SU-DHL-6 (cell line): ENCODE results near the gene PPY.

Experiments used
- H2AFZ ChIP-seq: fragments of 200-600 bp; sonication (generic); 2 replicates; pipeline ENCODE4 v1.6.1; 2014; ENCODE audit warnings: low read depth, mild to moderate bottlenecking, moderate library complexity, mixed read lengths, antibody characterized with exemption, low read length; ENCODE audit not compliant: severe bottlenecking
- H3F3A ChIP-seq: fragments of 200-600 bp; shearing (Covaris generic); 2 replicates; pipeline ENCODE4 v1.6.0; 2016; ENCODE audit warnings: antibody characterized with exemption, mild to moderate bottlenecking; ENCODE audit not compliant: insufficient read depth
- H3K27ac ChIP-seq: fragments of 200-600 bp; sonication (generic); 2 replicates; pipeline ENCODE4 v1.5.1; 2016; ENCODE audit warnings: low read depth, mild to moderate bottlenecking, low read length, moderate library complexity, mixed read lengths
- H3K27me3 ChIP-seq: fragments of 200-600 bp; sonication (generic), shearing (Covaris generic); 2 replicates; pipeline ENCODE4 v1.6.0; 2014; ENCODE audit warnings: mild to moderate bottlenecking, low read length
- H3K36me3 ChIP-seq: fragments of 200-600 bp; sonication (generic); 2 replicates; pipeline ENCODE4 v1.6.1; 2014; ENCODE audit warnings: mild to moderate bottlenecking, low read length, mixed read lengths
- H3K4me2 ChIP-seq: fragments of 300-600, 200-600 bp; shearing (Covaris generic), sonication (generic); 2 replicates; pipeline ENCODE4 v1.6.0; 2014; ENCODE audit warnings: low read length, low read depth, mild to moderate bottlenecking; ENCODE audit not compliant: poor library complexity, severe bottlenecking
- H3K4me3 ChIP-seq: fragments of 200-600 bp; sonication (generic); 2 replicates; pipeline ENCODE4 v1.5.1; 2014; ENCODE audit warnings: antibody characterized with exemption, low read length, mild to moderate bottlenecking, mixed read lengths; ENCODE audit not compliant: insufficient read depth, poor library complexity, severe bottlenecking
- H3K79me2 ChIP-seq: fragments of 200-600 bp; sonication (generic); 2 replicates; pipeline ENCODE4 v1.6.1; 2014; ENCODE audit warnings: mild to moderate bottlenecking, low read length, moderate library complexity; ENCODE audit not compliant: insufficient read depth
- H3K9ac ChIP-seq: fragments of 200-600 bp; sonication (generic); 2 replicates; pipeline ENCODE4 v1.7.0; 2014; ENCODE audit warnings: mild to moderate bottlenecking, low read length
- H3K9me2 ChIP-seq: fragments of 200-600 bp; sonication (generic); replicated peaks from 2 replicates; pipeline ENCODE4 v1.6.1; 2014; ENCODE audit warnings: low read length; ENCODE audit not compliant: insufficient read depth
- H3K9me3 ChIP-seq: fragments of 200-600 bp; sonication (generic); 2 replicates; pipeline ENCODE4 v1.6.1; 2014; ENCODE audit warnings: low read length, mixed read lengths; ENCODE audit not compliant: insufficient read depth
- H4K20me1 ChIP-seq: fragments of 200-600 bp; sonication (generic); 2 replicates; pipeline ENCODE4 v1.6.1; 2014; ENCODE audit warnings: low read depth, mild to moderate bottlenecking, antibody characterized with exemption, low read length, moderate library complexity, mixed read lengths
- CTCF ChIP-seq: fragments of 200-600 bp; sonication (generic); IDR thresholded peaks from one replicate; pipeline ENCODE4 v1.5.1; 2017; ENCODE audit warnings: antibody characterized with exemption, mild to moderate bottlenecking, low read length, moderate library complexity; ENCODE audit not compliant: insufficient read depth, poor library complexity, severe bottlenecking
- EZH2phosphoT487 ChIP-seq: fragments of 200-600 bp; sonication (generic), shearing (Covaris generic); conservative IDR thresholded peaks from 2 replicates; pipeline ENCODE4 v1.6.1; 2018; ENCODE audit warnings: mild to moderate bottlenecking, antibody characterized with exemption, low read length, moderate library complexity, mixed read lengths

PPY gene

GRCh38 chr17:43915559-43915958 is 26.7 kb downstream of the PPY start:
- Histone ChIP-seq H3K9ac (no peak overlapping the region), H3F3A (no peaks in the 10 kb centered on the region), H3K9me3 (no peaks in the 10 kb centered on the region), H3K27me3 (no peaks in the 10 kb centered on the region), H3K36me3 (no peaks in the 10 kb centered on the region), H3K27ac (no peak overlapping the region), H3K9me2 (no peaks in the 10 kb centered on the region), H2AFZ (no peak overlapping the region), H3K4me2 (no peak overlapping the region), H3K4me3 (no peak overlapping the region), H4K20me1 (no peaks in the 10 kb centered on the region), H3K79me2 (no peaks in the 10 kb centered on the region)
- TF ChIP-seq EZH2phosphoT487 (no peak), CTCF (no peak)

DNA sequence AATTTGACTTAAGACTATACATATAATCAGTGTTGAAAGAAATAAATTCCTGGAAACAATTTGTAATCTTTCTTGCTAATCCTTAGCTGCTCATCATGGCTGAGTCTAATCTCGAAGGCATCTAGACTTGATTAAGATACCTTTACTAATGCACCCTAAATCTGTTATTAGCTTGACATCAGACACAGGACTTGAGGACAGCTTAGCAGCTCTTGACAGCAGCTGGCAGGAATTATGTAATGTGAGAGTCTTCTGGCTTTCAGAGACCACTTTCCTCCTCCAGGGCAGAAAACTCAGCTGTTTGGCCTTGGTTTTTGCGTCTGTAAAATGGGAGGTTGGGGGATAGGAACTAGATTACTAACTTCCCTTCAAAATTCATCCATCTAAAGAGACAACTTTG is 27.8 kb downstream of the PPY start:
- H3K36me3 ChIP-seq, result no peaks in the 10 kb centered on the region
- H4K20me1 ChIP-seq, result no peaks in the 10 kb centered on the region
- no peak overlapping the region for H3K4me3 ChIP-seq
- no peaks in the 10 kb centered on the region for H3K27me3 ChIP-seq
- H3K4me2 ChIP-seq, result no peak overlapping the region
- H3K79me2 ChIP-seq, result no peaks in the 10 kb centered on the region
- TF ChIP-seq EZH2phosphoT487 (no peak), CTCF (no peak)
- H3F3A ChIP-seq, result no peaks in the 10 kb centered on the region
- H3K9ac ChIP-seq, result no peak overlapping the region
- no peaks in the 10 kb centered on the region for H3K9me3 ChIP-seq
- no peak overlapping the region for H2AFZ ChIP-seq
- H3K27ac ChIP-seq, result no peak overlapping the region
- no peaks in the 10 kb centered on the region for H3K9me2 ChIP-seq

GRCh38 chr17:43913584-43913983 is 28.7 kb downstream of the PPY start:
- H3K79me2 ChIP-seq, result no peaks in the 10 kb centered on the region
- H3K27me3 ChIP-seq, result no peaks in the 10 kb centered on the region
- H3K4me3 ChIP-seq, result no peak overlapping the region
- no peak for TF ChIP-seq CTCF
- no peak for TF ChIP-seq EZH2phosphoT487
- H3F3A ChIP-seq, result no peaks in the 10 kb centered on the region
- no peak overlapping the region for H3K27ac ChIP-seq
- no peak overlapping the region for H3K9ac ChIP-seq
- H4K20me1 ChIP-seq, result no peaks in the 10 kb centered on the region
- no peaks in the 10 kb centered on the region for H3K9me2 ChIP-seq
- H3K9me3 ChIP-seq, result no peaks in the 10 kb centered on the region
- H3K4me2 ChIP-seq, result no peak overlapping the region
- no peaks in the 10 kb centered on the region for H3K36me3 ChIP-seq
- H2AFZ ChIP-seq, result no peak overlapping the region
